H1 (cell line): Measurements from ENCODE around the gene CRYBA4. TPM values are rescaled to one million over a fixed set of nuclear protein-coding genes. Genes with fewer than 3 reads are reported as not detected.
A peak's percentile ranks its signal among the peaks of the same experiment; 100 is the strongest.

Experiments used
- CTCF ChIA-PET: fragments of 300-600 bp; sonication (Branson Sonifier 250); formaldehyde crosslinking; loops from one replicate; lab custom pipeline; 2021; ENCODE audit not compliant: partially characterized antibody; lab: Charles Lee
- POLR2A ChIA-PET: fragments of 300-600 bp; sonication (Branson Sonifier 250); formaldehyde crosslinking; loops from one replicate; lab custom pipeline; 2021; ENCODE audit warnings: inconsistent platforms; ENCODE audit not compliant: partially characterized antibody; lab: Charles Lee
- DNase-seq, 2 experiments: peaks; one replicate each; pipeline versions ENCODE4 v3.0.0 to v3.0.0-alpha.2; 2010 to 2022; ENCODE audit warnings: low spot score in 2 of 2, low read depth in 1 of 2, mixed read lengths in 1 of 2
- FAIRE-seq: peaks from 2 replicates; lab custom pipeline; 2011; peaks lifted over from hg19 to GRCh38; lab: Jason Lieb, UNC
- H2AFZ ChIP-seq: 2 replicates; pipeline ENCODE4 v1.8.1; 2012; ENCODE audit warnings: low read length, inconsistent platforms
- H2AK5ac ChIP-seq: 2 replicates; pipeline ENCODE4 v1.6.1; 2013; ENCODE audit warnings: low read depth, low read length
- H2BK120ac ChIP-seq: replicated peaks from 2 replicates; pipeline ENCODE3; 2013; ENCODE audit warnings: low read depth, low read length, inconsistent platforms
- H2BK12ac ChIP-seq: 2 replicates; pipeline ENCODE4 v1.6.1; 2013; ENCODE audit warnings: low read depth, low read length
- H2BK15ac ChIP-seq: 2 replicates; pipeline ENCODE4 v1.6.1; 2013; ENCODE audit warnings: low read length
- H2BK20ac ChIP-seq: 2 replicates; pipeline ENCODE4 v1.6.1; 2013; ENCODE audit warnings: low read length
- H2BK5ac ChIP-seq: 2 replicates; pipeline ENCODE4 v1.6.1; 2013; ENCODE audit warnings: low read depth, low read length
- H3K14ac ChIP-seq: 2 replicates; pipeline ENCODE4 v1.6.1; 2013; ENCODE audit warnings: inconsistent platforms; ENCODE audit not compliant: insufficient read length
- H3K18ac ChIP-seq: 2 replicates; pipeline ENCODE4 v1.6.1; 2013; ENCODE audit warnings: low read length; ENCODE audit errors: extremely low read depth
- H3K23ac ChIP-seq: 2 replicates; pipeline ENCODE4 v1.6.1; 2013; ENCODE audit warnings: inconsistent platforms; ENCODE audit not compliant: insufficient read length
- H3K23me2 ChIP-seq: 2 replicates; pipeline ENCODE4 v1.6.1; 2013; ENCODE audit warnings: low read depth, low read length
- H3K27ac ChIP-seq: 2 replicates; pipeline ENCODE4 v1.6.1; 2011; ENCODE audit warnings: low read depth, low read length, inconsistent platforms
- H3K27me3 ChIP-seq, 4 experiments: replicated peaks in 1 of 4; 1 replicate in 1 of 4; 2 replicates in 3 of 4; pipeline versions ENCODE4 v1.6.1 to v1.8.1; 2011 to 2013; ENCODE audit warnings: low read length in 3 of 4, mild to moderate bottlenecking in 3 of 4, inconsistent platforms in 2 of 4, mixed read lengths in 2 of 4, moderate library complexity in 1 of 4; ENCODE audit not compliant: control insufficient read depth in 3 of 4, insufficient read depth in 3 of 4; ENCODE audit errors: extremely low read depth in 1 of 4
- H3K36me3 ChIP-seq, 4 experiments: 2 replicates each; pipeline versions ENCODE4 v1.6.1 to v1.8.1; 2011 to 2013; ENCODE audit warnings: mild to moderate bottlenecking in 4 of 4, low read length in 3 of 4, moderate library complexity in 2 of 4, control low read depth in 1 of 4, inconsistent platforms in 1 of 4; ENCODE audit not compliant: insufficient read depth in 4 of 4, control insufficient read depth in 2 of 4
- H3K4ac ChIP-seq: replicated peaks from 2 replicates; pipeline ENCODE3; 2013; ENCODE audit warnings: low read length, low read depth, mixed read lengths, inconsistent platforms; ENCODE audit not compliant: insufficient read length
- H3K4me1 ChIP-seq, 4 experiments: replicated peaks in 1 of 4; 1 replicate in 1 of 4; 2 replicates in 3 of 4; pipeline versions ENCODE4 v1.6.1 to v1.8.1; 2011 to 2013; ENCODE audit warnings: low read length in 3 of 4, inconsistent platforms in 2 of 4, mixed read lengths in 1 of 4; ENCODE audit not compliant: insufficient read depth in 4 of 4, control insufficient read depth in 3 of 4
- H3K4me2 ChIP-seq, 2 experiments: 2 replicates each; pipeline versions ENCODE4 v1.6.1 to v1.8.1; 2011 to 2013; ENCODE audit warnings: low read depth in 2 of 2, low read length in 2 of 2, control low read depth in 1 of 2, inconsistent platforms in 1 of 2, mild to moderate bottlenecking in 1 of 2; ENCODE audit not compliant: insufficient read depth in 1 of 2
- H3K4me3 ChIP-seq, 4 experiments: fragments of 200-600, 300-600 bp in 1 of 4; sonication (generic), shearing (Covaris generic), sonication (Bioruptor Twin) in 1 of 4; 2 replicates each; pipeline versions ENCODE4 v1.5.1 to v1.8.1; 2011 to 2016; ENCODE audit warnings: low read length in 4 of 4, low read depth in 3 of 4, control low read depth in 2 of 4, inconsistent platforms in 2 of 4, mild to moderate bottlenecking in 2 of 4, mixed read lengths in 1 of 4, moderate library complexity in 1 of 4; ENCODE audit not compliant: insufficient read depth in 2 of 4; ENCODE audit errors: extremely low read depth in 1 of 4
- H3K56ac ChIP-seq: replicated peaks from 2 replicates; pipeline ENCODE3; 2013; ENCODE audit warnings: low read depth, mild to moderate bottlenecking, mixed read lengths, low read length, inconsistent platforms; ENCODE audit not compliant: insufficient read length
- H3K79me1 ChIP-seq: 2 replicates; pipeline ENCODE4 v1.6.1; 2013; ENCODE audit warnings: low read depth, low read length, control low read depth
- H3K79me2 ChIP-seq, 2 experiments: 2 replicates each; pipeline versions ENCODE4 v1.6.1 to v1.8.1; 2012 to 2013; ENCODE audit warnings: low read length in 2 of 2, mild to moderate bottlenecking in 2 of 2, inconsistent platforms in 1 of 2; ENCODE audit not compliant: insufficient read depth in 2 of 2, control insufficient read depth in 1 of 2
- H3K9ac ChIP-seq, 4 experiments: replicated peaks in 1 of 4; 1 replicate in 1 of 4; 2 replicates in 3 of 4; pipeline versions ENCODE4 v1.6.1 to v1.8.1; 2011 to 2013; ENCODE audit warnings: low read depth in 3 of 4, low read length in 3 of 4, control low read depth in 2 of 4, mild to moderate bottlenecking in 2 of 4, moderate library complexity in 2 of 4, inconsistent platforms in 1 of 4; ENCODE audit errors: extremely low read depth in 1 of 4
- H3K9me3 ChIP-seq, 2 experiments: 2 replicates each; pipeline versions ENCODE4 v1.6.1 to v1.8.1; 2012 to 2013; ENCODE audit warnings: mild to moderate bottlenecking in 2 of 2, moderate library complexity in 2 of 2, control low read depth in 1 of 2, inconsistent platforms in 1 of 2, low read depth in 1 of 2, low read length in 1 of 2, mixed read lengths in 1 of 2; ENCODE audit not compliant: insufficient read depth in 2 of 2
- H4K20me1 ChIP-seq, 2 experiments: replicated peaks in 1 of 2; 2 replicates each; pipeline versions ENCODE3 to v1.8.1; 2011 to 2013; ENCODE audit warnings: inconsistent platforms in 2 of 2, low read length in 2 of 2, mild to moderate bottlenecking in 1 of 2; ENCODE audit not compliant: insufficient read depth in 2 of 2, control insufficient read depth in 1 of 2
- H4K5ac ChIP-seq: 2 replicates; pipeline ENCODE4 v1.6.1; 2013; ENCODE audit warnings: low read length, low read depth, mixed read lengths, inconsistent platforms; ENCODE audit not compliant: insufficient read length
- H4K8ac ChIP-seq: 2 replicates; pipeline ENCODE4 v1.8.0; 2013; ENCODE audit warnings: mild to moderate bottlenecking, moderate library complexity, low read length, inconsistent platforms; ENCODE audit not compliant: insufficient read depth; ENCODE audit errors: extremely low read depth
- H4K91ac ChIP-seq: replicated peaks from 2 replicates; pipeline ENCODE3; 2013; ENCODE audit warnings: low read length, mixed read lengths, inconsistent platforms; ENCODE audit not compliant: insufficient read length
- NANOG ChIP-seq: IDR thresholded peaks from 2 replicates; pipeline ENCODE4 v1.6.1; 2011; ENCODE audit warnings: low read length, low read depth, mild to moderate bottlenecking, inconsistent platforms; ENCODE audit not compliant: insufficient read depth, poor library complexity, severe bottlenecking
- RFX5 ChIP-seq: IDR thresholded peaks from 2 replicates; pipeline ENCODE4 v1.6.1; 2011; ENCODE audit warnings: low read depth, low read length, improper control_type of control experiment, borderline replicate concordance
- RXRA ChIP-seq: IDR thresholded peaks from 2 replicates; pipeline ENCODE4 v1.6.1; 2011; ENCODE audit warnings: low read depth, mild to moderate bottlenecking, low read length, moderate library complexity; ENCODE audit not compliant: insufficient read depth
- WGBS, 2 experiments: shearing (Covaris generic) in 1 of 2; methylation state at CpG; one replicate each; pipeline versions ENCODE4 v1.1.6 to v1.1.7; 2013 to 2015; ENCODE audit warnings: low lambda C conversion rate in 2 of 2, mixed read lengths in 2 of 2, inconsistent platforms in 1 of 2, low coverage in 1 of 2, missing lambda C conversion rate in 1 of 2; ENCODE audit not compliant: insufficient replicate concordance in 2 of 2, insufficient coverage in 1 of 2, insufficient read length in 1 of 2; ENCODE audit errors: extremely low coverage in 1 of 2, missing lambda C conversion rate in 1 of 2; 5-methylcytosine and 5-hydroxymethylcytosine counted together
- polyA plus RNA-seq, 7 experiments: library from polyadenylated mRNA; depleted of rRNA in 3 of 7; stranded (reverse) in 5 of 7; unstranded in 2 of 7; fragments of >200 nt in 5 of 7; fragments of 200-250 nt in 2 of 7; gene quantifications; 1 replicate in 5 of 7; 2 replicates in 1 of 7; 4 replicates in 1 of 7; pipeline versions ENCODE4 v1.2.1 to v1.2.3, GENCODE V29; 2011 to 2013; ENCODE audit warnings: missing spikeins in 2 of 7, mixed read lengths in 2 of 7
- total RNA-seq: library from RNA; stranded (reverse); fragmentation: NEBNext Ultra II Directional; extraction: Animal tissue kit (Norgen Biotek cat#: 25700); gene quantifications from 2 replicates; pipeline ENCODE4 v1.2.1, GENCODE V29; 2021

CRYBA4 gene
- total and polyA plus RNA-seq, 2 of the 8 experiments (the other 6 are each of a cell fraction or from before 2014, with no cell fraction given): 0.67 to 3.1 TPM

DNA sequence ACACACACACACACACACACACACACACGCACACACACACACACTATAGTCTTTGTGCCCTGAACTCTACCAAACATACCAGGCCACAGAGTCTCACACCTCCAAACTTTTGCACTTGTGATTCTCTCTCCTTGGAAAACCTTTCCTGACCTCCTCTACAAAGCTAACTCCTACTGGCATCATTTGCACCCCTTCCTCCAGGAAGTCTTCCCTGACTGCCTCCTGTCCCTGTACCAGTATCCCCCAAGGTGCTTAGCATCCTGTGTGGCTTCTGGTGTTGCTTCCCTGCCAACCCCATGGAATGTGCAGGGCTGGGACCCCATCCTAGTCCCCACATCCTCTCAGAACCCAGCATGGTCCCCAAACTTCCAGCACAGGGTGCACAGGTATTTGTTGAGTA, 40.7 kb upstream of the CRYBA4 start:
- no peak overlapping the region for H2AFZ ChIP-seq
- peaks cover 9 to 37% (median 17%) of the 10 kb centered on the region in 4 experiments for H3K4me1 ChIP-seq
- no peak overlapping the region for H3K27ac ChIP-seq
- H2BK20ac ChIP-seq: no peak overlapping the region
- peaks cover 4 to 14% of the 10 kb centered on the region in 2 experiments for H4K20me1 ChIP-seq
- H3K56ac ChIP-seq: no peak overlapping the region
- WGBS, 2 experiments: 45% methylated on average over 1 of the region's 1 CpG; no CpG with 5 or more reads in 1 of the 2 experiments
- TF ChIP-seq RFX5 (no peak), NANOG (no peak), RXRA (no peak)
- TF ChIP-seq, all 59 proteins: peak for 0
- ChIA-PET CTCF (interaction anchor here (0.8 kb wide), 1 partner anchor 59 kb away, joined by 4 read pairs; no protein-coding TSS in a partner anchor), POLR2A (interaction anchor here (1.0 to 3.0 kb wide), 3 partner anchors 10 to 17 kb away, joined by 3 to 17 read pairs (median 4); no protein-coding TSS in a partner anchor)
- peaks cover 21% of the 10 kb centered on the region for H3K79me1 ChIP-seq
- H3K14ac ChIP-seq: no peak overlapping the region
- H2BK5ac ChIP-seq: peak overlapping the region; percentile 60
- H2AK5ac ChIP-seq: no peak overlapping the region
- DNase-seq: no peak
- H4K91ac ChIP-seq: no peak overlapping the region
- peaks cover 2% of the 10 kb centered on the region; the same call in 1 of the 2 replicates for H3K23me2 ChIP-seq
- H3K36me3 ChIP-seq: peaks cover 4 to 23% (median 5%) of the 10 kb centered on the region in 4 experiments; a peak in 6 of 8 replicates
- H3K79me2 ChIP-seq: peaks cover 0 to 93% of the 10 kb centered on the region in 2 experiments; a peak in 3 of 4 replicates
- H3K9ac ChIP-seq: no peak overlapping the region; a peak in 2 of 7 replicates
- H3K27me3 ChIP-seq: no peaks in the 10 kb centered on the region
- H3K9me3 ChIP-seq: no peaks in the 10 kb centered on the region
- no peak overlapping the region for H3K23ac ChIP-seq
- no peak overlapping the region for H4K8ac ChIP-seq
- H3K4me2 ChIP-seq: peak overlapping the region; percentile 47 to 49
- FAIRE-seq: no peak
- H3K18ac ChIP-seq: no peak overlapping the region
- H2BK15ac ChIP-seq: no peak overlapping the region
- H3K4ac ChIP-seq: no peak overlapping the region
- no peak overlapping the region for H2BK120ac ChIP-seq
- no peak overlapping the region for H4K5ac ChIP-seq
- no peak overlapping the region for H3K4me3 ChIP-seq
- H2BK12ac ChIP-seq: no peak overlapping the region
